ENCODE measurements around the gene CUL7. TPM values are rescaled to one million over a fixed set of nuclear protein-coding genes. Genes with fewer than 3 reads are reported as not detected.
A peak's percentile ranks its signal among the peaks of the same experiment; 100 is the strongest.

Gene CUL7
- total RNA-seq, result 30.3 and 60.3 TPM in 2 replicates
- polyA plus RNA-seq, result 19.7 and 21.4 TPM in 2 replicates
- 25.5 and 28.5 TPM in 2 replicates for polyA plus RNA-seq (2012)
- 88.4 and 136 TPM in 2 replicates for polyA minus RNA-seq (ENCODE audit: low replicate concordance)

DNA sequence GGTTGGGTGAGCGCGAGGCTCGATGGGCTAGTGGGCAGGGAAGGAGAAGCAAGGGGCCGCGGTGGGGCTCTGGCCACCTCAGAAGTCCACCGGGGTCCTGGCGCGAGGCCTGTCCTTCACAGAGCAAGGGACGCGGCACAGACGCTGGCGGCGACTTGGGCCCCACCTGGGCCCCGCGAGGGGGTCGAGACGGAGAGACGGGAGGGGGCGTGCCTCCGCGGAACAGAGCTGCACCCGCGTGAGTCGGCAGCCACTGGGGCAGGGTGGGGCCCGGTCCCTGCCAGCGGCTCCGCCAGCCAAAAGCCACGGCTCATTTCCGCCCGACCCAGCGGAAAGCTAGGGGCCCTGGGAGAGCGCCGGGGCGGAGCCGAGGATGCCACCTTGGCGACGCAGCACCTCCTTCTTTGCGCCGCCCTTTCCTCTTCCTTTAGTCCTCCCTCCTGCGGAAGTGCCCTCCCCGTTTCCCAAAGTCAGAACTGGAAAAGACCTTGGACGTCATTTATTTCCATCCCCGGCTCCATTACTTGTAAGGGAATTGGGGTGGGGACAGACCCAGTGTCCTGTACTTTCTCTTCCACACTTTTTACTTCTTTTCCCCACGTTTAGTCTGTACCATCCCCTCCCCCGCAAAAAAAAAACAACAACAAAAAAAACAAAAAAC is at the start of gene CUL7:
TSS of gene CUL7 (minus strand) at position 307 of the 661 bp plus-strand sequence. CDS start 1,063 bp downstream, outside the sequence.
- no peaks in the 10 kb centered on the region for H3K27me3 ChIP-seq (ENCODE audit: control insufficient read depth, insufficient read depth, low read length)
- H3K4me2 ChIP-seq (ENCODE audit: extremely low read depth, insufficient read depth, low read length), result peak within 1 kb of the TSS; percentile 94
- no peaks in the 10 kb centered on the region for H3K9me3 ChIP-seq (ENCODE audit: control insufficient read depth, insufficient read depth, low read depth, low read length)
- peaks cover 12% of the 10 kb centered on the region for H3K4me1 ChIP-seq (ENCODE audit: control insufficient read depth, extremely low read depth, insufficient read depth, low read length)
- peak within 1 kb of the TSS; percentile 52 to 85 (median 69) for H3K4me3 ChIP-seq (replicated peaks in 1 of 4; ENCODE audit: control extremely low read depth in 1 of 4, insufficient read depth in 1 of 4, low read depth in 3 of 4, low read length in 4 of 4)
- peak; percentile 96 for DNase-seq (ENCODE audit: low read depth in 2 of 2)
- TF ChIP-seq, protein P1, sequence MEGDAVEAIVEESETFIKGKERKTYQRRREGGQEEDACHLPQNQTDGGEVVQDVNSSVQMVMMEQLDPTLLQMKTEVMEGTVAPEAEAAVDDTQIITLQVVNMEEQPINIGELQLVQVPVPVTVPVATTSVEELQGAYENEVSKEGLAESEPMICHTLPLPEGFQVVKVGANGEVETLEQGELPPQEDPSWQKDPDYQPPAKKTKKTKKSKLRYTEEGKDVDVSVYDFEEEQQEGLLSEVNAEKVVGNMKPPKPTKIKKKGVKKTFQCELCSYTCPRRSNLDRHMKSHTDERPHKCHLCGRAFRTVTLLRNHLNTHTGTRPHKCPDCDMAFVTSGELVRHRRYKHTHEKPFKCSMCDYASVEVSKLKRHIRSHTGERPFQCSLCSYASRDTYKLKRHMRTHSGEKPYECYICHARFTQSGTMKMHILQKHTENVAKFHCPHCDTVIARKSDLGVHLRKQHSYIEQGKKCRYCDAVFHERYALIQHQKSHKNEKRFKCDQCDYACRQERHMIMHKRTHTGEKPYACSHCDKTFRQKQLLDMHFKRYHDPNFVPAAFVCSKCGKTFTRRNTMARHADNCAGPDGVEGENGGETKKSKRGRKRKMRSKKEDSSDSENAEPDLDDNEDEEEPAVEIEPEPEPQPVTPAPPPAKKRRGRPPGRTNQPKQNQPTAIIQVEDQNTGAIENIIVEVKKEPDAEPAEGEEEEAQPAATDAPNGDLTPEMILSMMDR (conservative IDR thresholded peaks at IDR 0.05 in 1 of 2, IDR thresholded peaks at IDR 0.05 in 1 of 2; ENCODE audit: low read depth in 1 of 2, low read length in 2 of 2), result no peak
- no peak for TF ChIP-seq EZH2 (IDR thresholded peaks at IDR 0.05; ENCODE audit: low read length, missing control alignments)
- peaks cover 16% of the 10 kb centered on the region for H3K36me3 ChIP-seq (ENCODE audit: control insufficient read depth, insufficient read depth, low read length)
- H2AFZ ChIP-seq (ENCODE audit: low read length), result no peak within 1 kb of the TSS
- H4K20me1 ChIP-seq (ENCODE audit: control insufficient read depth, extremely low read depth, insufficient read depth, low read length), result no peaks in the 10 kb centered on the region
- H3K9ac ChIP-seq (ENCODE audit: insufficient read depth, low read length), result peak within 1 kb of the TSS; percentile 93
- H3K79me2 ChIP-seq (ENCODE audit: control insufficient read depth, insufficient read depth, low read length), result peaks cover 26% of the 10 kb centered on the region
- peak within 1 kb of the TSS; percentile 92 for H3K27ac ChIP-seq (ENCODE audit: insufficient read depth, low read length)

DNA sequence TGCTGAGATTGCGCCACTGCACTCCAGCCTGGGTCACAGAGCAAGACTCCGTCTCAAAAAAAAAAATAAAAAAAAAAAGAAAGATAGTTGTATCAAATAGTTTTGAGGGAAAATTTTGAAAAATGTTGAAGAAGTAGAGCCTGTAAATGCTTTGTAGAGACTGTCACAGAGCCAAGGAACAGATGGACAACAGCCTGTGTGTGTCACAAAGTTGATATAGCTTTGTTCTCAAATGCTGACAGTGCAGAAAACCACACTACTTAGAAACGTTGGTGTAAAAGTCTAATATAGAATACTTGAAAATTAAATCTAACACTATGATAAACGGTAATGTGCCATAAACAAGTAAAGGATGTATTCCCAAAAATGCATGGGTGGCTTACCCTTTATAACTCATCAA is 47.8 kb upstream of the CUL7 start:
- peaks cover 9% of the 10 kb centered on the region for H3K4me1 ChIP-seq (ENCODE audit: control insufficient read depth, extremely low read depth, insufficient read depth, low read length)
- no peaks in the 10 kb centered on the region for H3K36me3 ChIP-seq (ENCODE audit: control insufficient read depth, insufficient read depth, low read length)
- H3K9me3 ChIP-seq (ENCODE audit: control insufficient read depth, insufficient read depth, low read depth, low read length), result no peaks in the 10 kb centered on the region
- H2AFZ ChIP-seq (ENCODE audit: low read length), result no peak overlapping the region
- TF ChIP-seq, protein P1 (conservative IDR thresholded peaks at IDR 0.05 in 1 of 2, IDR thresholded peaks at IDR 0.05 in 1 of 2; ENCODE audit: low read depth in 1 of 2, low read length in 2 of 2), result no peak
- TF ChIP-seq EZH2 (IDR thresholded peaks at IDR 0.05; ENCODE audit: low read length, missing control alignments), result no peak
- H3K4me3 ChIP-seq (replicated peaks in 1 of 4; ENCODE audit: control extremely low read depth in 1 of 4, insufficient read depth in 1 of 4, low read depth in 3 of 4, low read length in 4 of 4), result no peak overlapping the region
- no peaks in the 10 kb centered on the region for H3K27me3 ChIP-seq (ENCODE audit: control insufficient read depth, insufficient read depth, low read length)
- peaks cover 2% of the 10 kb centered on the region for H3K79me2 ChIP-seq (ENCODE audit: control insufficient read depth, insufficient read depth, low read length)
- H3K27ac ChIP-seq (ENCODE audit: insufficient read depth, low read length), result no peak overlapping the region
- H3K9ac ChIP-seq (ENCODE audit: insufficient read depth, low read length), result no peak overlapping the region
- no peaks in the 10 kb centered on the region for H4K20me1 ChIP-seq (ENCODE audit: control insufficient read depth, extremely low read depth, insufficient read depth, low read length)
- peak in 1 of 2 donors; percentile 40 for DNase-seq (ENCODE audit: low read depth in 2 of 2)
- H3K4me2 ChIP-seq (ENCODE audit: extremely low read depth, insufficient read depth, low read length), result no peak overlapping the region

DNA sequence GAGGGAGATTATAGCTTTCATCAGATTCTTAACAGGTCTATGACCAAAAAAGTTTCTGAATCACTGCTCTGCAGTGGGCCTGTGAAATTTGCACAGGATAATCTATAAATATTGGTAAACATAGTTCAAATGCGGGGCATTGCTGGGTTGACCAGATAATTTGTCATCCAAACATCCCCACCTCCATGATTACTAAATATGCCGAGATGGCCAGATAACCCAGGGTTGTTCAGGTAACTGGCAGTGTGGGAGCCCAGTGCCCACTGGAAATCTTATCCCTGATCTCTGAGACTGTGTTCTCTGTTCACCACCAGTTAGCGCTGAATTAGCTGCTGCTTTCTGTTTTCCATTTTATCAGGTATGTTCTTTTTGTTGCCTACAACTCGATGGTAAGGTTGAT is 43.9 kb upstream of the CUL7 start:
- Histone ChIP-seq H3K4me3 (replicated peaks in 1 of 4; ENCODE audit: control extremely low read depth in 1 of 4, insufficient read depth in 1 of 4, low read depth in 3 of 4, low read length in 4 of 4) (no peak overlapping the region), H4K20me1 (ENCODE audit: control insufficient read depth, extremely low read depth, insufficient read depth, low read length) (no peaks in the 10 kb centered on the region), H3K27me3 (ENCODE audit: control insufficient read depth, insufficient read depth, low read length) (no peaks in the 10 kb centered on the region), H3K9ac (ENCODE audit: insufficient read depth, low read length) (no peak overlapping the region), H3K27ac (ENCODE audit: insufficient read depth, low read length) (no peak overlapping the region), H3K4me2 (ENCODE audit: extremely low read depth, insufficient read depth, low read length) (no peak overlapping the region), H3K79me2 (ENCODE audit: control insufficient read depth, insufficient read depth, low read length) (peaks cover 4% of the 10 kb centered on the region), H2AFZ (ENCODE audit: low read length) (no peak overlapping the region), H3K9me3 (ENCODE audit: control insufficient read depth, insufficient read depth, low read depth, low read length) (no peaks in the 10 kb centered on the region), H3K36me3 (ENCODE audit: control insufficient read depth, insufficient read depth, low read length) (no peaks in the 10 kb centered on the region), H3K4me1 (ENCODE audit: control insufficient read depth, extremely low read depth, insufficient read depth, low read length) (peaks cover 20% of the 10 kb centered on the region)
- DNase-seq (ENCODE audit: low read depth in 2 of 2), result no peak
- TF ChIP-seq, protein P1 (conservative IDR thresholded peaks at IDR 0.05 in 1 of 2, IDR thresholded peaks at IDR 0.05 in 1 of 2; ENCODE audit: low read depth in 1 of 2, low read length in 2 of 2), result no peak
- no peak for TF ChIP-seq EZH2 (IDR thresholded peaks at IDR 0.05; ENCODE audit: low read length, missing control alignments)
